Esophagus (tissue), 2 donors: ENCODE data around the gene EVA1B. TPM values are rescaled to one million over a fixed set of nuclear protein-coding genes. Genes with fewer than 3 reads are reported as not detected.

ENCODE experiments used
- H3K27ac ChIP-seq, 2 donors: one replicate each; pipeline ENCODE4 v1.5.1; 2013; ENCODE audit warnings: low read depth in 2 of 2, mild to moderate bottlenecking in 2 of 2, inconsistent platforms in 1 of 2, low read length in 1 of 2, moderate library complexity in 1 of 2
- H3K27me3 ChIP-seq, 2 donors: one replicate each; pipeline ENCODE4 v1.6.1; 2013; ENCODE audit warnings: low read length in 2 of 2, control low read depth in 1 of 2, mild to moderate bottlenecking in 1 of 2; ENCODE audit not compliant: insufficient read depth in 2 of 2, control insufficient read depth in 1 of 2
- H3K36me3 ChIP-seq, 2 donors: one replicate each; pipeline ENCODE4 v1.6.1; 2013; ENCODE audit warnings: low read length in 1 of 2; ENCODE audit not compliant: control insufficient read depth in 2 of 2, insufficient read depth in 2 of 2
- H3K4me1 ChIP-seq, 2 donors: one replicate each; pipeline ENCODE4 v1.6.1; 2013; ENCODE audit warnings: low read length in 1 of 2; ENCODE audit not compliant: control insufficient read depth in 2 of 2, insufficient read depth in 2 of 2
- H3K4me3 ChIP-seq, 2 donors: one replicate each; pipeline ENCODE4 v1.5.1; 2013; ENCODE audit warnings: low read length in 2 of 2, mild to moderate bottlenecking in 2 of 2, low read depth in 1 of 2, moderate library complexity in 1 of 2
- H3K9me3 ChIP-seq, 2 donors: one replicate each; pipeline ENCODE4 v1.6.1; 2013; ENCODE audit warnings: mild to moderate bottlenecking in 2 of 2, low read depth in 1 of 2, low read length in 1 of 2, moderate library complexity in 1 of 2; ENCODE audit not compliant: control insufficient read depth in 2 of 2, insufficient read depth in 1 of 2
- WGBS, 2 donors: extraction: QIAGEN DNeasy Blood & Tissue Kit; methylation state at CpG; one replicate each; pipeline ENCODE4 v1.1.7; 2013; 5-methylcytosine and 5-hydroxymethylcytosine counted together
- polyA plus RNA-seq, 2 donors: library from polyadenylated mRNA; stranded (reverse); fragments of 200-250 nt; gene quantifications; one replicate each; pipeline ENCODE4 v1.2.3, GENCODE V29; 2013
- donor health status: healthy with polysubstance abuse.
- donor health status: Bipolar disorder and iron deficiency.

The EVA1B gene
- polyA plus RNA-seq, 2 donors: 6.1 to 9.3 TPM

DNA sequence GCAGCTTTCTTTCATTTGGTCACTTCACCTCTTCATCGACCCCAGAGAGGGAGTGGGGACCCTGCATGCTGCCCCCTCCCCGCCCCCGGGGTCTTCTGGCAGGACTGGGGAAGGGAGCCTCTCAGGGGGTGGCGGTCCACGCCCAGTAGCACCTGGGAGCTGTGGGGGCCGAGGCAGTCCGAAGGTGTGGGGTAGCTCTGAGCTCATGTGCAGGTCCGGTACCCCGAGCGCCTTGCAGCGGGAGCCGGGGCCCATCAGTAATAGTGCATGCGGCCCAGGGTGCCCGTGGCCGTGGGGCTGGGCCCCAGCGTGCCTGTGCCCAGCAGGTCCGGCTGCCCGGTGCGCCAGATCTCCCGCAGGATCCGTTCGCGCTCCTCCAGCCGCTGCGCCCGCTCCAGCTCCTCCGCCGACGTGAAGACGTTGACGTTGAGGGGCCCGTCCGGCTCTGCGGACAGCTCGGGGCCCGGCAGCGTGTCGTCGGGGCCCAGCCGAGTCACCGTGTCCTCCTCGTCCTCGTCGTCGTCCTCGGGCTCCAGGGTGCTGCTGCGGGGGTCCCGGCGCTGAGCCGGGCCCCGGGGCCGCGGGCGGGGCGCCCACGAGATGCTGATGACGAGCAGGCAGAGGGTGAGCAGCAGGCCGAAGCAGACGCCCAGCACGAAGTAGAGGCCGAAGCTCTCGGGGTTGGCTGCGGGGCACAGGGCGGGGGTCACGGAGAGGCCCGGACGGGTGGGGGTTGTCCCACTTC lies 1.2 kb downstream of the EVA1B start:
- Histone ChIP-seq H3K27ac (peak overlapping the region; percentile 65 to 79), H3K36me3 (peaks cover 0 to 1% of the 10 kb centered on the region in 2 donors), H3K27me3 (no peaks in the 10 kb centered on the region), H3K4me3 (peak overlapping the region; percentile 59 to 61), H3K9me3 (no peaks in the 10 kb centered on the region), H3K4me1 (peaks cover 8 to 20% of the 10 kb centered on the region in 2 donors)
- 40 to 54% methylated on average over 64 to 67 of the region's 67 CpGs for WGBS, 2 donors

DNA sequence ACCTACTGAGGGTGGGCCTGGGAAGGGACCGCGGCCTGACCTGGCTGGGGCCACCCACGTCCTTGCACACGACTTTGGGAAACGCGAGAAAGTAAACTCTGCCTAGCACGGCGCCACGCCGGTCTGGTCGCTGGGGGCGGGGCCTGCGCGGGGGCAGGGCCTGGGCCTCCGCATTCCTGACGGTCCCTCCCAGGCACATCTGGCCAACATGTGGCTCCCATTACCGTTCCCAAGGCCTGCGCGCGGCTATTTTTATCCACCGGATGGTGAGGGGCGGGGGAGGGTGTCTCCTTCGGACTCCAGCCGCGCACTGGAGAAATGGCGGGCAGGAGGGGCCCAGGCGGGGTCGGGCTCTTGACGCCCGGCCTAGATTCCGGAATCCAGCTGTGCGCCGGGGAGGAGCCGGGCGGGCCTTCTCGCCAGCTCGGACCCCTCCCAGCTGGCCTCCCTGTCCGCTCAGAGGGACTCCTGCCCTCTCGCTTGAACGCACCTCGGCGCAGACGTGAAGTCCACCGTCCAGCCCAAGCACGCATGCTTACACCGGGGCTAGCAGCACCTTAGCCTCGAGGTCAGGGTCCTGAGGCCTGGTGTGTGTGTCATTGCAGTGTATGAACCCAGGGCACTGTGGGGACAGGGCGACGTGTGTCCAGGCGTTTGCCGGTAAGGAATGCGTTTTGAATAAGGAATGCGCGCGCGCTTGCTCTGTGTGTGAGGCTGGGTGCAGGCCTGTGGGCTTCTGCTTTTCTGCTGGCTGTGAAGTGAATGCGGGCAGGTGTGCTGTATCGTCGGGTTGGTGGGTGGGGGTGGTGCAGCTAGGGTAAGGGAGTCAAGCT lies 2.1 kb downstream of the EVA1B start:
- H3K4me3 ChIP-seq: peak overlapping the region; percentile 29
- H3K36me3 ChIP-seq: peaks cover 0 to 1% of the 10 kb centered on the region in 2 donors
- H3K27ac ChIP-seq: peak overlapping the region in 1 of 2 donors; percentile 53
- no peaks in the 10 kb centered on the region for H3K27me3 ChIP-seq
- H3K4me1 ChIP-seq: peaks cover 8 to 20% of the 10 kb centered on the region in 2 donors
- no peaks in the 10 kb centered on the region for H3K9me3 ChIP-seq
- WGBS, 2 donors: 26 to 37% methylated on average over 56 to 59 of the region's 59 CpGs

GRCh38 chr1:36320767-36321118 lies 2.7 kb downstream of the EVA1B start:
- H3K4me1 ChIP-seq: peaks cover 8 to 20% of the 10 kb centered on the region in 2 donors
- peak overlapping the region in 1 of 2 donors; percentile 53 for H3K27ac ChIP-seq
- peak overlapping the region; percentile 29 for H3K4me3 ChIP-seq
- no peaks in the 10 kb centered on the region for H3K27me3 ChIP-seq
- no peaks in the 10 kb centered on the region for H3K9me3 ChIP-seq
- 27 to 40% methylated on average over 23 of the region's 23 CpGs for whole genome bisulfite sequencing, 2 donors
- peaks cover 0 to 1% of the 10 kb centered on the region in 2 donors for H3K36me3 ChIP-seq

DNA sequence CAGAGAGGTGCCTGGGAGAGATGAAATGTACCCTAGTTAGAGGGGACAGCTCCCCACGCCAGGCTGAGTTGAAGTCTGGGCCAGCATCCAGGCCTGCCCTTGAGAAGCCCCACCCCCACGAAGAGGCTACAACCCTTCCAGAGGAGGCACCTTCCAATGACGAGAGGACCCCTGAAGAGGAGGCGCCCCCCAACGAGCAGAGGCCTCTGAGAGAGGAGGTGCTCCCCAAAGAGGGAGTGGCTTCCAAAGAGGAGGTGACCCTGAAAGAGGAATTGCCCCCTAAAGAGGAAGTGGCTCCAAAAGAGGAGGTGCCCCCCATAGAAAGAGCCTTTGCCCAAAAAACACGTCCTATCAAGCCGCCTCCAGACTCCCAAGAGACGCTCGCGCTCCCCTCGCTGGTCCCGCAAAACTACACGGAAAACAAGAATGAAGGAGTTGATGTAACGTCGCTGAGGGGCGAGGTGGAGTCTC lies 3.1 kb downstream of the EVA1B start:
- H3K27ac ChIP-seq: no peak overlapping the region
- H3K9me3 ChIP-seq: no peaks in the 10 kb centered on the region
- WGBS, 2 donors: 44 to 50% methylated on average over 16 of the region's 16 CpGs
- peaks cover 0 to 1% of the 10 kb centered on the region in 2 donors for H3K36me3 ChIP-seq
- peaks cover 8 to 20% of the 10 kb centered on the region in 2 donors for H3K4me1 ChIP-seq
- H3K27me3 ChIP-seq: no peaks in the 10 kb centered on the region
- H3K4me3 ChIP-seq: peak overlapping the region in 1 of 2 donors; percentile 29

DNA sequence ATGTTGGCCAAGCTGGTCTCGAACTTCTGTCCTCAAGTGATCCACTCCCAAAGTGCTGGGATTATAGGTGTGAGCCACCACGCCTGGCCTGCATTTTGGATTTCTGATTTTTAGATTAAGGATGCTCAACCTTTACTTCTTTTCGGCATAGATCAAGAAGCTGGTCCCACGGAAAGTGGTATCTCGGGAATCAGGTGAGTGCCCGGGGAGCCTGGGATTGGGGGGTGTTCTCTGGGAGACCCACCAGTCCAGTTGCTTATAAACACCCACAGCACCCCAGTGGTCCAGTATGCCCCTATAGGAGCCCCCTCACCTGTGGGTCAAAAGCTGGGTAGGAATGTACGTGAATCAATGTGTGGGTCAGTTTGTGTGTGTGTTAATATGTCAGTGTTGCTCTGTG lies 14.0 kb downstream of the EVA1B start:
- Histone ChIP-seq H3K27ac (no peak overlapping the region), H3K4me1 (peaks cover 0 to 12% of the 10 kb centered on the region in 2 donors), H3K27me3 (no peaks in the 10 kb centered on the region), H3K36me3 (peaks cover 0 to 5% of the 10 kb centered on the region in 2 donors), H3K4me3 (no peak overlapping the region), H3K9me3 (no peaks in the 10 kb centered on the region)
- WGBS, 2 donors: 95 to 98% methylated on average over 7 of the region's 7 CpGs

- Histone ChIP-seq H3K4me3 (peak overlapping the region; percentile 71 to 90), H3K27me3 (no peaks in the 10 kb centered on the region), H3K27ac (no peak overlapping the region), H3K9me3 (no peaks in the 10 kb centered on the region), H3K4me1 (peaks cover 0 to 12% of the 10 kb centered on the region in 2 donors), H3K36me3 (peaks cover 0 to 5% of the 10 kb centered on the region in 2 donors)
- 81 to 90% methylated on average over 9 to 10 of the region's 10 CpGs for WGBS, 2 donors
Observed at GRCh38 chr1:36307601-36308330, 15.7 kb downstream of the EVA1B start.

DNA sequence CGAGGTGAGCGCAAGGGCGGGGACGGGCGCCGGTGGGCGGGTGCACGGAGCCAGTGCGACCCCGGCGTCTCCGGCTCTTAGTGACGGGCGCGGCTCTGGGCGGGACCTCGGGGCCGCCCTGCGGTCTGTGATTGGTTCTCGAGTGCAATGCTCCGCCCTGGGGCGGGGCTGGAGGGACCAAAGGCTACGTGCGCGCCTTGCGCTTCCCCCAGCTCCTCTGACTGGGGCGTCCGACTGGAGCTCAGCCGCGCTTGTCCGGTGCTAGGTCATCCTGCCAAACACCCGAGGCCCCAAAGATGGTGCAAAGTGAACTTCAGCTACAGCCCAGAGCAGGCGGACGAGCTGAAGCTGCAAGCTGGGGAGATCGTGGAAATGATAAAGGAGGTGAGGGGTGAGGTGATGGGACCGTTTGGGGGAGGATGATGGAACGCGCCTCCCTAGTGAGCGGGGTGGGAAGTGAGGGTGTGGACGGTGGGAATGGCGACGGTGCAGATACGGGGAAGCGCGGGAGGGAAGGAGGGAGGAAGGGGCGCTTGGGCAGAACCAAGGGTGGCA lies 16.5 kb downstream of the EVA1B start:
- peaks cover 0 to 12% of the 10 kb centered on the region in 2 donors for H3K4me1 ChIP-seq
- no peaks in the 10 kb centered on the region for H3K27me3 ChIP-seq
- peak overlapping the region; percentile 88 to 96 for H3K27ac ChIP-seq
- 1% methylated on average over 44 to 46 of the region's 46 CpGs for WGBS, 2 donors
- H3K4me3 ChIP-seq: peak overlapping the region; percentile 71 to 90
- H3K9me3 ChIP-seq: no peaks in the 10 kb centered on the region
- peaks cover 2 to 9% of the 10 kb centered on the region in 2 donors for H3K36me3 ChIP-seq

DNA sequence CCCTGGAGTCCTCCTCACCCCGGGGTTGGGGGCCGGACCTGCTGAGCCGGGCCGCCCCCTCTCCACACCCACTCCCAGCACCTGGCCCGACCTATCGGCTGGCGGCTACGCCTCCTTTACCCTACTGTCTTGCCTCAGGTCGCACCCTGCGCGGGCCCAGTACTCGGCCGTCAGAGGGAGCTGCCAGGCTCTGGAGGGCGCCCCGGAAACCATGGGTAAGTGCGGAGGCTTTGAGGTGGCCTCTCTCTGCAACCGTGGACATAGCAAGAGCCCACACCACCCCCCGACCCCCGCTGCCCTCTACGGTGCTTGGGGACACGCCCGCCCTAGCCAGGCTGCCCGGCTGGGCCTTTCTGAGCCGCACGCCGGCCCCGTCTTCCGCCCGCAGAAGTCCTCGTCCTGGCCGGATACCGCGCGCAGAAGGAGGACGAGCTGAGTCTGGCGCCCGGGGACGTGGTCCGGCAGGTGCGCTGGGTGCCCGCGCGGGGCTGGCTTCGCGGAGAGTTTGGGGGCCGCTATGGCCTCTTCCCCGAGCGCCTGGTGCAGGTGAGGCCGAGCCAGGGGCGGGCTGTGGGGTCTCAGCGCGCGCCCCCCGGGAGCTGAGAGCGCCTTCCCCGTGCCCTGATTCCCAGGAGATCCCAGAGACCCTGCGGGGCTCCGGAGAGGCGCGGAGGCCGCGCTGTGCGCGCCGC lies 17.1 kb downstream of the EVA1B start, which contains the start of gene SH3D21:
Gene SH3D21, plus strand, starts transcription at position 159 of the 692 bp plus-strand sequence. Its CDS starts 53 bp downstream, at position 212.
- Histone ChIP-seq H3K4me1 (peaks cover 0 to 12% of the 10 kb centered on the region in 2 donors), H3K27ac (peak within 1 kb of the TSS; percentile 88 to 96), H3K9me3 (no peaks in the 10 kb centered on the region), H3K36me3 (peaks cover 5 to 15% of the 10 kb centered on the region in 2 donors), H3K4me3 (peak within 1 kb of the TSS; percentile 71 to 90), H3K27me3 (no peaks in the 10 kb centered on the region)
- WGBS, 2 donors: 3% methylated on average over 60 to 65 of the region's 65 CpGs
